Measurements from ENCODE around the gene MAP3K4. TPM values are rescaled to one million over a fixed set of nuclear protein-coding genes. Genes with fewer than 3 reads are reported as not detected.

The MAP3K4 gene
- total RNA-seq, 2 experiments from 2014 or later = 30.3 to 38.7 TPM

- POLR2A ChIA-PET = interaction anchor here (0.6 to 2.1 kb wide), 8 partner anchors 9 to 171 kb away, joined by 3 to 10 read pairs (median 3); no protein-coding TSS in a partner anchor
- Histone ChIP-seq H3K4me1 (ENCODE audit: insufficient read depth, low read length, poor library complexity, severe bottlenecking) (peaks cover 6% of the 10 kb centered on the region), H2AFZ (ENCODE audit: low read length) (no peak overlapping the region), H3K4me3 (ENCODE audit: low read depth, low read length, poor library complexity, severe bottlenecking) (no peak overlapping the region), H3K9me3 (ENCODE audit: low read length) (no peaks in the 10 kb centered on the region), H3K36me3 (ENCODE audit: insufficient read depth, low read length) (peaks cover 13% of the 10 kb centered on the region; the same call in 1 of the 2 replicates), H3K79me2 (ENCODE audit: insufficient read depth, low read depth, low read length) (peaks cover 67% of the 10 kb centered on the region), H3K27ac (ENCODE audit: low read depth, low read length, poor library complexity, severe bottlenecking) (no peak overlapping the region), H4K20me1 (ENCODE audit: insufficient read depth, low read length) (peaks cover 17% of the 10 kb centered on the region), H3K4me2 (ENCODE audit: low read length) (no peak overlapping the region), H3K9me2 (ENCODE audit: insufficient read depth, low read length) (no peaks in the 10 kb centered on the region)
- no peak for TF ChIP-seq CTCF (conservative IDR thresholded peaks at IDR 0.05; ENCODE audit: low read length)
- no peak for TF ChIP-seq EZH2phosphoT487 (IDR thresholded peaks at IDR 0.05; ENCODE audit: borderline replicate concordance, low read depth, low read length)
- no TSS peak for BruUV-seq (replicated peaks)
- no peak for DNase-seq (ENCODE audit: low spot score)
- intact Hi-C loops (cut with micrococcal nuclease; ENCODE audit: unreplicated experiment) = loop anchor here (10.0 kb wide), 1 partner anchor 176 kb away; no protein-coding TSS in a partner anchor
- CTCF ChIA-PET (ENCODE audit: unreplicated experiment) = no interaction called here
Measured at GRCh38 chr6:160998766-160999165, 7.2 kb downstream of the MAP3K4 start.

GRCh38 chr6:160999516-160999915, 7.9 kb downstream of the MAP3K4 start:
- BruUV-seq (replicated peaks) = no TSS peak
- no peaks in the 10 kb centered on the region for H3K9me2 ChIP-seq (ENCODE audit: insufficient read depth, low read length)
- peaks cover 16% of the 10 kb centered on the region for H4K20me1 ChIP-seq (ENCODE audit: insufficient read depth, low read length)
- no peak overlapping the region for H3K4me3 ChIP-seq (ENCODE audit: low read depth, low read length, poor library complexity, severe bottlenecking)
- H3K4me2 ChIP-seq (ENCODE audit: low read length) = no peak overlapping the region
- TF ChIP-seq EZH2phosphoT487 (IDR thresholded peaks at IDR 0.05; ENCODE audit: borderline replicate concordance, low read depth, low read length) (no peak), CTCF (conservative IDR thresholded peaks at IDR 0.05; ENCODE audit: low read length) (no peak)
- peaks cover 67% of the 10 kb centered on the region for H3K79me2 ChIP-seq (ENCODE audit: insufficient read depth, low read depth, low read length)
- H3K9me3 ChIP-seq (ENCODE audit: low read length) = no peaks in the 10 kb centered on the region
- intact Hi-C loops (cut with micrococcal nuclease; ENCODE audit: unreplicated experiment) = loop anchor here (10.0 kb wide), 1 partner anchor 175 kb away; no protein-coding TSS in a partner anchor
- H2AFZ ChIP-seq (ENCODE audit: low read length) = no peak overlapping the region
- H3K4me1 ChIP-seq (ENCODE audit: insufficient read depth, low read length, poor library complexity, severe bottlenecking) = peaks cover 6% of the 10 kb centered on the region
- H3K27ac ChIP-seq (ENCODE audit: low read depth, low read length, poor library complexity, severe bottlenecking) = no peak overlapping the region
- no peak for DNase-seq (ENCODE audit: low spot score)
- peaks cover 13% of the 10 kb centered on the region; the same call in 1 of the 2 replicates for H3K36me3 ChIP-seq (ENCODE audit: insufficient read depth, low read length)
- ChIA-PET CTCF (ENCODE audit: unreplicated experiment) (no interaction called here), POLR2A (interaction anchor here (0.7 to 2.1 kb wide), 4 partner anchors 10 to 461 kb away, joined by 3 to 10 read pairs (median 4); no protein-coding TSS in a partner anchor)

- no peaks in the 10 kb centered on the region for H3K9me2 ChIP-seq (ENCODE audit: insufficient read depth, low read length)
- CTCF ChIA-PET (ENCODE audit: unreplicated experiment) = no interaction called here
- no TSS peak for BruUV-seq (replicated peaks)
- H3K27ac ChIP-seq (ENCODE audit: low read depth, low read length, poor library complexity, severe bottlenecking) = no peak overlapping the region
- no peaks in the 10 kb centered on the region for H3K9me3 ChIP-seq (ENCODE audit: low read length)
- POLR2A ChIA-PET = interaction anchor here (0.6 kb wide), 1 partner anchor 32 kb away, joined by 3 read pairs; no protein-coding TSS in a partner anchor
- H3K4me2 ChIP-seq (ENCODE audit: low read length) = no peak overlapping the region
- no peak for DNase-seq (ENCODE audit: low spot score)
- intact Hi-C loops (cut with micrococcal nuclease; ENCODE audit: unreplicated experiment) = no loop called here
- H3K79me2 ChIP-seq (ENCODE audit: insufficient read depth, low read depth, low read length) = peaks cover 59% of the 10 kb centered on the region
- H3K36me3 ChIP-seq (ENCODE audit: insufficient read depth, low read length) = peaks cover 10% of the 10 kb centered on the region; the same call in 1 of the 2 replicates
- H2AFZ ChIP-seq (ENCODE audit: low read length) = no peak overlapping the region
- peaks cover 12% of the 10 kb centered on the region for H4K20me1 ChIP-seq (ENCODE audit: insufficient read depth, low read length)
- no peak overlapping the region for H3K4me3 ChIP-seq (ENCODE audit: low read depth, low read length, poor library complexity, severe bottlenecking)
- peaks cover 6% of the 10 kb centered on the region for H3K4me1 ChIP-seq (ENCODE audit: insufficient read depth, low read length, poor library complexity, severe bottlenecking)
- no peak for TF ChIP-seq EZH2phosphoT487 (IDR thresholded peaks at IDR 0.05; ENCODE audit: borderline replicate concordance, low read depth, low read length)
- TF ChIP-seq CTCF (conservative IDR thresholded peaks at IDR 0.05; ENCODE audit: low read length) = no peak
Measured at GRCh38 chr6:161000632-161001031, 9.1 kb downstream of the MAP3K4 start.
